ENCODE data around the gene MPC2. TPM values are rescaled to one million over a fixed set of nuclear protein-coding genes. Genes with fewer than 3 reads are reported as not detected.

The MPC2 gene
- polyA plus RNA-seq, 1 experiment = 70.0 TPM

DNA sequence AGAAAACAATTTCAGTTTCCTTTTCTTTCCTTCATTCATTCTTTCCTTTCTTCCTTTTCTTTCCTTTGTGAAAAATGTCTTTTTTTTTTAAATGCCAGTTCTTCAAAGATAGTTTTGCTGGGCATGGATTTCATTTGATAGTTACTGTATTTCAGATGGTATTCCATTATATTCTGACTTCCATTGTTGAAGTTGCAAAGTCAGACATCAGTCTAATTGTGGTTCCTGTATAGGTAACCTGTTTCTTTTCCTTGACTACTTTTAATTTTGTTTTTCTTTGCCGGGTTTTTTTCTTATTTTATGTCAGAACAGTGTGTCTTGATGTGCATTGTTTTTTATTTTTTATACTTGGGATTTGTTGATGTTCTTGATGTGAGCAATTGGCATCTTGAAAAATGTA, 40.4 kb upstream of the MPC2 start:
- TF ChIP-seq, protein P1, sequence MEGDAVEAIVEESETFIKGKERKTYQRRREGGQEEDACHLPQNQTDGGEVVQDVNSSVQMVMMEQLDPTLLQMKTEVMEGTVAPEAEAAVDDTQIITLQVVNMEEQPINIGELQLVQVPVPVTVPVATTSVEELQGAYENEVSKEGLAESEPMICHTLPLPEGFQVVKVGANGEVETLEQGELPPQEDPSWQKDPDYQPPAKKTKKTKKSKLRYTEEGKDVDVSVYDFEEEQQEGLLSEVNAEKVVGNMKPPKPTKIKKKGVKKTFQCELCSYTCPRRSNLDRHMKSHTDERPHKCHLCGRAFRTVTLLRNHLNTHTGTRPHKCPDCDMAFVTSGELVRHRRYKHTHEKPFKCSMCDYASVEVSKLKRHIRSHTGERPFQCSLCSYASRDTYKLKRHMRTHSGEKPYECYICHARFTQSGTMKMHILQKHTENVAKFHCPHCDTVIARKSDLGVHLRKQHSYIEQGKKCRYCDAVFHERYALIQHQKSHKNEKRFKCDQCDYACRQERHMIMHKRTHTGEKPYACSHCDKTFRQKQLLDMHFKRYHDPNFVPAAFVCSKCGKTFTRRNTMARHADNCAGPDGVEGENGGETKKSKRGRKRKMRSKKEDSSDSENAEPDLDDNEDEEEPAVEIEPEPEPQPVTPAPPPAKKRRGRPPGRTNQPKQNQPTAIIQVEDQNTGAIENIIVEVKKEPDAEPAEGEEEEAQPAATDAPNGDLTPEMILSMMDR (IDR thresholded peaks at IDR 0.05; ENCODE audit: low read depth, low read length) = no peak
- DNase-seq (ENCODE audit: low read depth, low spot score) = no peak
- H3K27ac ChIP-seq (ENCODE audit: low read depth, low read length) = no peak overlapping the region
- POLR2A ChIA-PET = no interaction called here
- CTCF ChIA-PET = no interaction called here
- H3K9me3 ChIP-seq (ENCODE audit: control insufficient read depth, insufficient read depth, low read length) = no peaks in the 10 kb centered on the region
- no peak overlapping the region for H3K4me3 ChIP-seq (ENCODE audit: low read depth, low read length)
- H3K27me3 ChIP-seq (ENCODE audit: control insufficient read depth, insufficient read depth, low read length) = no peaks in the 10 kb centered on the region

- TF ChIP-seq, protein P1 (IDR thresholded peaks at IDR 0.05; ENCODE audit: low read depth, low read length) = no peak
- H3K9me3 ChIP-seq (ENCODE audit: control insufficient read depth, insufficient read depth, low read length) = no peaks in the 10 kb centered on the region
- ChIA-PET CTCF (no interaction called here), POLR2A (no interaction called here)
- no peak for DNase-seq (ENCODE audit: low read depth, low spot score)
- no peak overlapping the region for H3K4me3 ChIP-seq (ENCODE audit: low read depth, low read length)
- no peaks in the 10 kb centered on the region for H3K27me3 ChIP-seq (ENCODE audit: control insufficient read depth, insufficient read depth, low read length)
- H3K27ac ChIP-seq (ENCODE audit: low read depth, low read length) = no peak overlapping the region
Observed at GRCh38 chr1:167974698-167975097, 37.8 kb upstream of the MPC2 start.

- TF ChIP-seq, protein P1 (IDR thresholded peaks at IDR 0.05; ENCODE audit: low read depth, low read length) = no peak
- CTCF ChIA-PET = no interaction called here
- Histone ChIP-seq H3K27ac (ENCODE audit: low read depth, low read length) (no peak overlapping the region), H3K27me3 (ENCODE audit: control insufficient read depth, insufficient read depth, low read length) (no peaks in the 10 kb centered on the region), H3K4me3 (ENCODE audit: low read depth, low read length) (no peak overlapping the region), H3K9me3 (ENCODE audit: control insufficient read depth, insufficient read depth, low read length) (no peaks in the 10 kb centered on the region)
- DNase-seq (ENCODE audit: low read depth, low spot score) = no peak
- POLR2A ChIA-PET = no interaction called here
Observed at GRCh38 chr1:167973832-167974231, 37.0 kb upstream of the MPC2 start.

- CTCF ChIA-PET = no interaction called here
Observed at GRCh38 chr1:167968569-167968968, 31.7 kb upstream of the MPC2 start.

GRCh38 chr1:167966050-167966449, 29.2 kb upstream of the MPC2 start:
- DNase-seq (ENCODE audit: low read depth, low spot score) = no peak
- no peaks in the 10 kb centered on the region; the same call in 1 of the 2 replicates for H3K9me3 ChIP-seq (ENCODE audit: control insufficient read depth, insufficient read depth, low read length)
- POLR2A ChIA-PET = no interaction called here
- TF ChIP-seq, protein P1 (IDR thresholded peaks at IDR 0.05; ENCODE audit: low read depth, low read length) = no peak
- H3K27me3 ChIP-seq (ENCODE audit: control insufficient read depth, insufficient read depth, low read length) = no peaks in the 10 kb centered on the region
- H3K4me3 ChIP-seq (ENCODE audit: low read depth, low read length) = no peak overlapping the region
- CTCF ChIA-PET = no interaction called here
- H3K27ac ChIP-seq (ENCODE audit: low read depth, low read length) = no peak overlapping the region

More at GRCh38 chr1:167968569-167968968, 31.7 kb upstream of the MPC2 start:
- TF ChIP-seq, protein P1 (IDR thresholded peaks at IDR 0.05; ENCODE audit: low read depth, low read length) = no peak
- POLR2A ChIA-PET = no interaction called here
- no peak overlapping the region for H3K27ac ChIP-seq (ENCODE audit: low read depth, low read length)
- H3K4me3 ChIP-seq (ENCODE audit: low read depth, low read length) = no peak overlapping the region
- H3K9me3 ChIP-seq (ENCODE audit: control insufficient read depth, insufficient read depth, low read length) = no peaks in the 10 kb centered on the region
- H3K27me3 ChIP-seq (ENCODE audit: control insufficient read depth, insufficient read depth, low read length) = no peaks in the 10 kb centered on the region
- DNase-seq (ENCODE audit: low read depth, low spot score) = no peak
